ENCODE results near the gene TBC1D10A.
"Not testable (repeated sequence)": the region's sequence is repeated elsewhere in the genome, so short reads cannot be mapped to it uniquely, and the experiment has no call there.

The TBC1D10A gene

DNA sequence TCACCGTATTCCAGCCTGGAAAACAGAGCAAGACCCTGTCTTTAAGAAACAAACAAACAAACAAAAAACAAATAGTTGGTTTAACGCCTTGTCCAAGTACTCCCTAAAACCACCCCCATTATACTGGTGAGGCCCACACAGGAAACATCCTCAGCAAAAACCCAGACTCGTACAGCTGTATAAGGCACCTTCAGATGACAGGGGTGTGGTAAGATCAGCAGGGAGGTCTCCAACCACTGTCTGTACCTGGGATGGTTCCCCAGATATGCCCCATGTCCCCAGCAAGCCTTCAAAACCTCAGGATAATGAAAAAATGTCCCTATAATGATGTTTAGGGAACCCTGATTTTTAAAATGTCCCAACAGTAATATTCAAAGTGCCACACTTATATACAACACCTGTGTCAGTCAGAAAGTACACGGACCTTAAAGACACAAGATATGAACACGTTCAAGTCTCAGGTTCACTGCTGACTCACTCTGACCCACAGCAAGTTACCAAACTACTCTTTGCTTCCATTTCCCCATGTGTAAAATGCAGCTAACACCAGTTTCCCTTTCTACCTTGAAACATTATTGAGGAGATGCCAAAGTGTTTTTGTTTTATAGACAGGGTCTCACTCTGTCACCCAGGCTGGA is 20.6 kb upstream of the TBC1D10A start:
- DNase-seq (ENCODE audit: low read depth in 2 of 2): no peak

DNA sequence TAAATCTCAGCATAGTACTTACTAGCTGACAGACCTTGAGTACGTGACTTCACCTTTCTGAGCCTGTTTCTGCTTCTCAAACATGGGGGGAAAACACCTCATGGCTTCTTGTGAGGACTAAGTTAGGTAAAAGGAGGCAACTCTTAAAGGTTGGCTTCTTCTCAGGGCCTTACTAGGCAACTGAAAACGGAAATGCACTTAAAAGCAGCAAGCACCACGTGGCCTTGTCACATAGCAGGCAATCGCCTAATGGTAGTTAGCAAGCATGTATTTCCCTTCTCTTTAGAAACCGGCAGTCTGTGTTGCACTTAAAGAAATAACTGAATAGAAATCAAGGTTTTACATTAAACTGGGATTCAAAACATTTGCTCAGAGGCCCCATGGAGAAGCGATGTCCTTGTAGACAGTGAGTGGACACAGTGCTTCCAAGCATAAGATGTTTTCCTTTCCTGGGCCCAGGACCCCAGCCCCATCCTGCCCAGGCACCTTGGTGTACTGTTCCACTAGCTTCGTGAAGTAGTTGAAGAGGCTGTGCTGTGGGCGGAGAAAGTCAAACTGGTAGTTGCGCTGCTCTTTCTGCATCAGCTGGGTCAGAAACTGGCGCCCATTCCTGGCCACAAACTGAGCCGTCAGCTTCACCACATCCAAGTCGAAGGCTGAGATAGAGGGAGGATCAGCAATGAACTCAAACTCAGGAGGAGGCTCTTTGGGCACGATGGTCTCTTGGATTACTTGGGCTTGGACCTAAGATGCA is 17.9 kb upstream of the TBC1D10A start:
- no peak for DNase-seq (ENCODE audit: low read depth in 2 of 2)

DNA sequence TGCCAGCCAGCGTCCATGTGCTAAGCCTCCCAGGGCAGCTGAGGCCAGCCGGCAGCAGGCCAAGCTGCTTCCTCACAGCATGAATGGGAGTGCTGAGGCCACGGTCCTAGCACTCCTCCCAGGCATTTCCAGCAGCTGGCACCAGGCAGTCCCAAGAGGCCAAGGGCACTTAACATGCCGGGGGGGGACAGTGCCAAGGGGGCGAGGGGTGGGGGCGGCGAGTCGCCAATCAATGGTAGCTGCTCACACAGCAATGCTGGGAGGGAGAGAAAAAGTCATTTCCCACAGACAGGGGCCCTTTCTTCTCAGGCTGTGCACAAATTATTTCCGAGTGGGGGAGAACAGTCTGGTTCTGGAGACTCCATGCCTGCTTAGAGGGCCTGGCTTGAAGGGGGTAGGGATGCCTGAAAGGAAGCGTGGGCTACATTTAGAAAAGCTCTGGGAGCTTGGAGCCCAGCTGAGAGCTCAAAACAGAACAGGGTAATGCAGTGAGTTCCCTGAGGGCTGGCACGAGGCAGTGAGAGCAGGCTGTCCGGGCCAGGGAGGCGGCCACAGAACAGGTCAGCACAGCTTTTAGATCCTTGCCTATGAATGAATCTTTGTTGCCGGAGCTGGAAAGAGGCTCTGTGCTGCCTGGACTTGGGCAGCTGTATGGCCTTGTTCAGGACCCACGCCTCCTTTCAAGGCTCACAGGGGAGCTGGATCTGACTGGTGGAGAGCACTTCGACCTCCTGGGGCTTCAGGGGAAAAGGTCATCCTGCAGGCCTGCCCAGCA is 14.4 kb upstream of the TBC1D10A start:
- no peak for DNase-seq (ENCODE audit: low read depth in 2 of 2)

DNA sequence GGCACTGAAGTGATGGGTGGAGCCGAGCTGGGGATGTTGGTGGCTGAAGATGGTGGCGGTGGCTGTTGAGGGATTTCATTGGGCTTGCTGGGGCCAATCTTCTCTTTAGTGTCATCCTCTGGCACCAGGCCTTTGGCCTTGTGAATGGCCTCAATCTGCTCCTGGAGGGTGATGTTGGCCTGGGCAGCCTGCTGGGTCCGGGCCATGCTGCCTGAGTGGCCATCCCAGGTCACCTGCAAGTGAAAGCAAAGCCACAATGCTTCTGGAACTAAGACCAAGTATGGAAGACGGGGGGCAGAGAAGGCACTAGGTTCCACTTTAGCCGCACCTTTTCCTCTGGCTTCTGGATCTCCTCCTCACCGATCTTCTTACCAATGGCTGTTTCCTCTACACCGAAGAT is 12.1 kb upstream of the TBC1D10A start:
- no peak for DNase-seq (ENCODE audit: low read depth in 2 of 2)

DNA sequence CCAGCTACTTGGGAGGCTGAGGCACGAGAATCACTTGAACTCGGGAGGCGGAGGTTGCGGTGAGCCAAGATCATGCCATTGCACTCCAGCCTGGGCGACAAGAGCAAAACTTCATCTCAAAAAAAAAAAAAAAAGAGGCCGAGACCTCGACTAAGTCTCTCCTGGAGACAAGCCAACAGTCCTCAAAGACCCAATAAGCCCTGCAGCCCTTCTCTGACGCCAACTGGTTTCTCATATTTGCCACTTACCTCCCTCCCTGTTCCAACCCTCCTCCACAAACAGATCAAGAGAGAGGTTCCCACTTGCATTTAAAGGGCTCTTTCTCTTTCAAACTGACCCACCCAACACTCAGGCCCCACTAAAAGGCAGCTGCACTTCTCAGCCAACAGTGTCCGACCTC is 11.6 kb upstream of the TBC1D10A start:
- not testable (repeated sequence) for DNase-seq (ENCODE audit: low read depth in 2 of 2)

DNA sequence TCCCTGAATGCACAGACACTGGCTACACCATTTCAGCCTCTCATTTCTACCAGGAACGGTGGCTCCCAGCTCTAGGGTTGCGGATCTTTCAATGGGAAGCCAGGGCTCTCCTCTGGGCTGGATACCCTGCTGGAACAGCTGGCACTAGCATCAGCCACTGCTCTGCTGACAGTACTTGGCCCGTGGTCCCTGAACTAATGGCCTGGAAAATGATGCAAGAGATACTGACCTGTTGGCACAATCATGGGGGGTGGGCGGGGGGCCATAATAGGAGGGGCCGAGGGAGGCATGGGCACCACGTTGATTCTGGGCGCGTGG is 10.7 kb upstream of the TBC1D10A start:
- DNase-seq (ENCODE audit: low read depth in 2 of 2): no peak

DNA sequence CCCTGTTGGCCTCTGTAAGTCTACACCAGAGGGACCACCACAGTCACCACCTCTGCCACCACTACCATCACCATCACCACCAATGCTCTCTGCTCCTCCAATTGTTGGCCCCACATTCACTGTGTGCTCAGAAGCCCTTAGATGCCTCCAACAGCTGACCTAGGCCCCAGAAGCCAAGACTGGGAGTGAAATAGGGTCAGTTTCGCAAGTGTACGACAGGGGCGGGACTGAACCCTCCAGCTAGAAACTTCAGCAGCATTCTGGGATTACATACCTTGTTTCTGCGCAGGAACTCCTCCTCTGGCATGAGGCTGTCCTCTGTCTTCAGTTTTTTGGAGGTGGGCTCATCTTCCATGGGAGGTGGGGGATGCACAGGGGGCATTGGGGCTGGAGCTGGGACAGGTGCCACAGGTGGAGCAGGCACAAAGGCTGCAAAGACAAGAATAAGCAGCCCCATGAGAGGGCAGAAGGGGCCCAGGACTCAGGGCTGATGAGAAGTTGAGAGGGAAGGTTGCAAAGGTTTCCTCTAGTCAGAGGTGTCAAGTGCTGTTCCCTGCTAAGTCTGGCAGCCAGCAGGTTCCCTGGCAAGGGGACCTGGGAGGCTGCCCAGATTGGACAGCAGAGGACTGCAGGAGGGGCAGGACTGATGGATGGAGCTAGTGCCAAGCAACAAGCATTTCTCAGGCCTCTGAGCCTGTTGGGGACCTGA is 10.2 kb upstream of the TBC1D10A start:
- no peak for DNase-seq (ENCODE audit: low read depth in 2 of 2)

DNA sequence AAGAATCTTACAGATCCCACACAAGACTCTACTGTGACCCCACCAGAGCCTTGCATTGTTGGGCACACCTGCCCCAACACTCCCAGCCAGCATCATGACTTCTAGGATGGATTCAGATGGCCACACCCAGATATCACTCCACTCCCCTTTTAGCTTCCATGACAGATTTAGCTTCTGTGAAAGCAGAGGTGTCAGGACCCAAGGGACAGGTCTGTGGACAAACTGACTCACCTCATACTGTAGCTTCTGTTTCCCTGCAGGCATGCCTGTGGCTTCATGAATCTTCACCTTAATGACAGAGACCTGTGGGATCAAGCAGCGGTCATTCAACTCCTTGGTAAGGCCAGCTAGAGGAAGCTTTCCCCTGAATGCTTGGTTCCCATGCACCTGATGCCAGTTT is 8.5 kb upstream of the TBC1D10A start:
- DNase-seq (ENCODE audit: low read depth in 2 of 2): no peak

DNA sequence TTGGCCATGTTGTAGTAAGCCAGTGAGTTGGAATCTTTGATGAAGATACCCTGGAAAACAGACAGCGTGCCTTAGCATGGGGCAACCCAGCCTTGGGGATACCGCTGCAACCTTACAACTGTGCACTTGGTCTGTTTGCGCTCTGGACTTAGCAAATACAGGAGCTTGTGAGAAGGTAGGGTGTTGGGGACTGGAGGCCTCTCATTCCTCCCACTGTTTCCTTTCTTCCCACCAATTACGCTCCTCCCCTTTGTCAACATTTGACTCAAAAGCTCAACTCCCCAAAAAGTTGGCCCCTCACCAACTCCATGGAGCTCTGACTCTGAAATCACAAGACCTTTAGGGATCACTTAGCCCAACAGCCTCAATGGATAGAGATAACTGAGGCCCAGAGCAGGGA is 7.9 kb upstream of the TBC1D10A start:
- no peak for DNase-seq (ENCODE audit: low read depth in 2 of 2)

DNA sequence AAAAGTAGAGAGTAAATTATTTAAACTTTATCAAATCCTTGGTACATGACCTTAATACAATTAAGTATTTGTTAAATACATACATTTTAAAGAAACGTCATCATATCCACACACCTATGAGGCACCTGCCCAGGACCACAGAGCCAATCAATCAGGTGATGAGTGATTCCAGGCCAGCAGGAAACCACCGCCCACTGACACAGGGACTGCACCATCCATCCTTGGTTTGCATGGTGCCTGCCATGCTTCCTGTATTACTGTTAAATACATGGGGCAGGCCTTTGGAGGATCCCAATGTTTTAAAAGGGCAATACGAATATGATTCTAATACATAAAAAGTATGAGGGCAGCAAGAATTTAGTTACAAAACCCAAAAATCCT is 7.0 kb upstream of the TBC1D10A start:
- DNase-seq (ENCODE audit: low read depth in 2 of 2): no peak

DNA sequence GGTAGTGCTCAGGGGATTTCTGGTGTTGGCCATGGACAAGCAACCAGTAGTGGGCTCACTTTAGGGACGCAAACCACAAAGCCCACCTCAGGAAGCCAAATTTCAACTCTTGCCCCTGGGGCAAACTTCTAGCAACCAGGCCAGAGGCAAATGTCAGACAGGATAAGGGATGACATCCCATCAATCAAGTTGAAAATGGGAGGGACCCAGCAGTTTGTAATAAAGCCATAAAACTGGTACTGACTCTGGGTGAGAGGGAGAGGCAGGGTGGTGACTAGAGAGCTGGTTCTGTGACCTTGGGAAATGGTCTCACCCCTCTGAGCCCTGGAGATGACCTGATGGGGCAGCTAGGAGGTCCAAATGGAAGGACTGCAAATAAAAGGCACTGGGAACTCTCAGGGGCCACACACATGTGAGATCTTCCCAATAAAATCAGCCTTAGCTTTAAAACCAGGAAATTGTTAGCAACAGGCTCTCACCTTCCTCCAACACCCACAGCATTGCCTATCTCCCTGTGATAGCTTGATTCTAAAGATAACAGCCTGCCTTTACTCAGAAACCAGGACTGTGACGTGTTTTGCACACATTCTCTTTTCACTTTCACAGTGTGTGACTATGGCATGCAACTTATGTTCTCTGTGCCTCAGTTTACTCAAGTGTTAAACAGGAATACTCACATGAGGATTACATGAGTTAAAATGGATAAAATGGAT is 6.4 kb upstream of the TBC1D10A start:
- no peak for DNase-seq (ENCODE audit: low read depth in 2 of 2)

DNA sequence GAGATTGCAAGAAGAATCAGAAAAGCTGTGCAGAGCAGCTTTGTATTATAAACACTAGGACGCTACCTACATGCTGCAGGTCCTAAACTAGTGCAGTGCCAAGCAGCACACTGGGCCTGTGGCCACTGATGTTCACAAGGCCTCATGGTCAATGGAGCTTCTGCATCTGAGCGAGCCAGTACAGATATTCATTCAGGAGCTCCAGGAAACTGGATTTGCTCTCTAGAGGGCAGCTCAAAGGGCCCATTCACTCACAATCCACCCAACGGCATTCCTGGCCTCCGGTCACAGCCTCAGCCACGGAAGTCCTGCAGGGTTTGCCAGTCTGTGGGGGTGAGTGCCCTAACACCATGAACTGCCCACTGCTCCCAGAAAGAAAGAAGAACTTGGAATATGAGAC is 5.8 kb upstream of the TBC1D10A start:
- no peak for DNase-seq (ENCODE audit: low read depth in 2 of 2)

DNA sequence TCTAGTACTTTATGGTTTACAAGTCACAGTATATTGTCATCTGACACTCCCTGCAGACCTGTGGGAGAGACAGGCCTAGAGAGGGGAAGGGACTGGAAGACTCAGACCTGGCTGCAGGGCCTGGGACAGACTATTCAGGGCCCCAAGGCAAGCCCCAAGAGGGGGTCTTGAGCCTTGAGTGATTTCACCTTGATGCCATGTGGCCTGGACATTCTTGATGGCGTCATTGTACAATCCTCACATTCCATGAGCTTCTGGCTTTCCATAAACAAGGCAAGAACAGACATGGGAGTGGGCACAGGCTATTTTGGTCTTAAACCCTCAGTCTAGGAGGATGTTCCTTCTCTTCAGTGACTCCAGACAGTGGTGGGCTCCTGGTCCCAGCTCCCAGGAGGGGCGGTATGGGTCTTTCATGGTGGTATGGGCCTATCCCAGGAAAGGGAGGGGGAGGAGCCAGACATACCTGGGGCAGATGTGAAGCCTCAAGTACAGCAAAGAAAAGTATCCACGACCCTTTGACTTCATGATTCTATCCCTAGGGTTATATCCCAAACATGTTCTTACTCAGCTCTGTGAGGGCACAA is 1.8 kb upstream of the TBC1D10A start:
- DNase-seq (ENCODE audit: low read depth in 2 of 2): no peak

DNA sequence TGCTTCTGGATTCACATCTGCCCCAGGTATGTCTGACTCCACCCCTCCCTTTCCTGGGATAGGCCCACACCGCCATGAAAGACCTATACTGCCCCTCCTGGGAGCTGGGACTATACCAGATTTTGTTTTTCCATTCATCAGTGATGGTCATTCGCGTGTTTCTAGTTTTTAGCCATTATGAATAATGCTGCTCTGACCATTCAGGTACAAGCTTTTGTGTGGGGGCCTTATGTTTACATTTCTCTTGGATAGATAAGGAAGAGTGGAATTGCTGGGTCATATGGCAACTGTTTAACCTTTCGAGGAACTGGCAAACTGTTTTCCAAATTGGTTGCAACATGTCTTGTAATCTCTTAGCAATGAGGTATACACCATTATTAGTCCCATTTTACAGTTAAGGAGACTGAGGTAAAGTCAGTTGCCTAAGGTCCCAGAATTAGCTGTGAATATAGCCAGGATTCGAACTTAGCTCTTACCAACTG is 1.2 kb upstream of the TBC1D10A start:
- DNase-seq (ENCODE audit: low read depth in 2 of 2): no peak

DNA sequence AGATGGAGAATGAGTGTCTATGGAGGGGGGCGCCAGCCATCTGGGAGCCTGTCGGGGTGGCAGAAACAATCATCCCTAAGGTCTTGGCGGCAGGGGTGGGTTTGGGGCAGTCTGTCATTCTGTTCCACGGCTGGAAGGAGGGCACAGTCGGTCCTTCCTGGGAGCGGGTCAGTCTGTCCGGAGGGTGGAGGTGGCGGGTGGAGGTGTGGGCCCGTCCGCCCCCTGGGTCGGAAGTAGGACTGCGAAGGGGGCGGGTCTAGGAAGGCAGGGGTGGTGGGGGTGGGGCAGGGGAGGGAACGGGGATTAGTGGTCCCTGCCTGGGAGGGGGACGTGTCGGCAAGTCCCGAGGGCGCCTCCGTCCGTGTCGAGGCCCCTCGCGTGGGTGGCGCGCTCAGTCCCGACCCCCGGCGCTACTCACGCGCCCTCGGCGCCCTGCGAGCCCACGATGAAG is 461 bp downstream of the TBC1D10A start:
- peak in 1 of 2 donors; percentile 18 for DNase-seq (ENCODE audit: low read depth in 2 of 2)

DNA sequence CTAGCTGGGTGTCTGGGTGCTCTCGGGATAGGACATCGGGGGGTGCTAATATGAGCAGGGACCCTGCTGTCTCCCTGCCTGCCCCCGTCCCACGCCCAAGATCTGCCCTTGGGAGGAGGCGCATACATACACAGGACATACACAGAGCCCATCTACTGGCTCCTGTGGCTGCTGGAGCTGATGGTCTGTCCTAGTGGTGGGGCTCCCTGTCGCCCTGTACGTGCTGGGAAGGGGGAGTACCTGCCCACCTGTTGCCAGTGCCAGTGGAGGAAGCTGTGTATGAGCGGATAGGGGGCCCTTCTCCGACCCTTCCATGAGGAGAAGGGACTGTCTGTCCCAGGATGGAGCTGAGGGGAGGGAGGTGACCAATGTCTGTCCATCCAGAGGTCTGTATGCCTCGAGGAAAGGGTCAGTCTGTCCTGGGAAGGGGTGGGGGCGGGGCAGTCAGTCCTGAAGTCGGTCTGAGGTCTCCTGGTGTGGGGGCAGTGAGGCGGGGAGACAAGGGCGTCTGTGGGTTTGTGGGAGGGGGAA is 952 bp downstream of the TBC1D10A start:
- DNase-seq (ENCODE audit: low read depth in 2 of 2): no peak

DNA sequence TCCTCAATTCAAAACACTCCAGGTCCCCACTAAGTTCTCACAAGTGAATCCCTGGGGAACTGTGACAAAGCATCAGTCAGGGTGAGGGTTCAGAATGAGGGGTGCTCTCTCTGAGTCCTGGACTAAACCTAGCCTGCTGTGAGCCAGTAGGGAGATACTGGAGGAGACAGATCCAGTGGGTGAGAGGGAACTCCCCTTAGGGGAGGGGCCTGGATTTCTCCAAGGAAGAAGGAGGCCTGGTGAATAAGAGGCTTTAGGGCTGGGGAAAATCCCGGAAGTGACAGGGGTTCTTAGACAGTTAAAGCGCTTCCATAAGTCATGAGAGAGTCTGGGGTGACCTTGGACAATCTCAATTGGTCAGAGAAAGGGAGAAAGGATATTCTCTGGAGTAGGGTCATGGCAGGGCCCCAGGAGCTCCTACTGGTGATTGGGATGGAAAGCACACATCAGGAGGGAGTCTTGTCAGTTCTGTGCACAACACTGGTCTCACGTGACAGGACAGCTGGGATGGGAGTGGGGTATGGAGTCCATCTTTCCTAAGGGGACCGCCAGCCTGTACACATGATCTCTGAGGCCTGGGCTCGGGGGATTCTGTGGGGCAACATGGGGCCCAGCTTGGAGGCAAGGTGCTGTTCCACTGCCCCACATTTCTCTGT is 1.5 kb downstream of the TBC1D10A start:
- no peak for DNase-seq (ENCODE audit: low read depth in 2 of 2)

DNA sequence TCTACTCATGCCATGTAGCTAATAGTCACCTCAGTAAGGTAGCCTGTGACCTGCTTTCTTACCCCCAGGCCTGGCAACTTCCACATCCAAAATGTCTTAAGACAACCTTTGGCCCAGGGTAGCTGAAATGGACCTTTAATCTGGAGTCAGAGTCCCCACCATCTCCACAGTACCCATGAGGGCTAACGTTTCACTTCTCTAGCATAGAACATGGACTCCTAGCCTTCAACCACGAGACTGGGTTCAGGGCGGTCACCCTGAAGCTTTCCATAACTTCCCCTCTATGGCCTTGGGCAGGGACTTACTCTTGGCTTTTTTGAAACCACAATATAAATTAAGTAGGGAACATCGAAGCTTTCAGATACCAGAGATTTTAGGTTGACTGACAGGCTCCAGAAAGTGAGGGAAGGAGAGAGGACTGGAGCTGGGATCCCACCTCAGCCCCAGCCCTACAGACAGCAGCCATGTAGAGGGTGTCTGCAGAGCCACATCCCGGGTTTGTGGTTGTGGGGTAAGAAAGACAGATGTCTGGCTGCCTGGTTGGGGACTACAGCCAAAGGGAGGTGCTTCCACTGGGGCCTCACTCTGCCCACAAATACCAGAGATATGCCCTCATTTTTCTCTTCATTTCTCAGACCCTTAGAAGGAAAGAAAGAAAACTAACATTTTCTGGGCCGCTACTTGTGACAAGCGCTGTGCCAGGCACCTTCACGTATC is 2.6 kb downstream of the TBC1D10A start:
- DNase-seq (ENCODE audit: low read depth in 2 of 2): no peak

DNA sequence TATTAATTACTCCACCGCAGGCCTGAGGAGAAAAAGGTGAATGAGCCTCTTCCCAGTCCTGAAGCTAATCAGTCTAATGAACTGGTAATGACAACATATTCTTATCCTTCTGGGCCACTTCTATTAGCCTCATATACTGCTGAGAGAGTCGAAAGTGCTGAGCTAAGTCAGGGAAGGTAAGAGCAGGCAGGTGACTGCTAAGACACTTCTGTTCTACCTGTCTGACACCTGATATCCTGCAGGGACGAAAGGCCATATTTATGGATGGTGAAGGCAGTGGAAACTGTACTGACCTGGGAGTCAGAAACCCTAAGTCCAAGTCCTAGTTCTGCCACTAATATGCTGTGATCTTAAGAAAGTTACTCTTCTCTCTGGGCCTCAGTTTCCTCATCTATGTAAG is 3.5 kb downstream of the TBC1D10A start:
- no peak for DNase-seq (ENCODE audit: low read depth in 2 of 2)

DNA sequence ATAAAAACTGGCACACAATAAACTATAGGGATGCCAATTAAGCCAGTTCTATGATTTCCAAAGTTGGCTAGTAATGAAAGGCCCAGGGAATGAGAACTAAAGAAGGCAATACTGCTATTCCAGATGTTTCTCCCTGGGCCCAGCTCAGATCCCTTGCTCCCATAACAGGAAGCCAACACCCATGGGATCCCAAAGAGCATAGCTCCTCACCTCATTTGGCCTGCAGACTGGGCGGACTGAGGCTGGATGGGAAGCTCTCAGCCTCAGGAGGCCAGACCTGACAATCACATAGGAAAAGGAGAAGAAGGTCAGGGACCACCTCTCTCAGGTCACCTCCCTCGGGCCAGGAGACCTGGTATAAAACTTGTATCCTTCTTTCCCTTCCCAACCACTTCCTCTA is 5.3 kb downstream of the TBC1D10A start:
- no peak for DNase-seq (ENCODE audit: low read depth in 2 of 2)
